Endodermal cell (in vitro differentiated cells): ENCODE measurements around the gene DENR. TPM values are rescaled to one million over a fixed set of nuclear protein-coding genes. Genes with fewer than 3 reads are reported as not detected.
"Not testable (repeated sequence)": the region's sequence is repeated elsewhere in the genome, so short reads cannot be mapped to it uniquely, and the experiment has no call there.

Experiments used
- DNase-seq: peaks from one replicate; pipeline ENCODE4 v3.0.0-alpha.2; 2017
- H3K27ac ChIP-seq: 2 replicates; pipeline ENCODE4 v1.5.1; 2013; ENCODE audit warnings: mild to moderate bottlenecking, low read depth, low read length, moderate library complexity
- H3K27me3 ChIP-seq: 2 replicates; pipeline ENCODE4 v1.6.1; 2013; ENCODE audit warnings: mild to moderate bottlenecking, low read length, moderate library complexity; ENCODE audit not compliant: insufficient read depth, control insufficient read depth, poor library complexity, severe bottlenecking
- H3K36me3 ChIP-seq: 2 replicates; pipeline ENCODE4 v1.7.0; 2013; ENCODE audit warnings: mild to moderate bottlenecking, low read length, moderate library complexity; ENCODE audit not compliant: control insufficient read depth, insufficient read depth
- H3K4me1 ChIP-seq: one replicate; pipeline ENCODE4 v1.7.0; 2013; ENCODE audit warnings: low read length; ENCODE audit not compliant: control insufficient read depth, insufficient read depth
- H3K4me3 ChIP-seq: 2 replicates; pipeline ENCODE4 v1.5.1; 2013; ENCODE audit warnings: mild to moderate bottlenecking, low read length, moderate library complexity
- H3K9ac ChIP-seq: 2 replicates; pipeline ENCODE4 v1.6.1; 2013; ENCODE audit warnings: mild to moderate bottlenecking, low read length, moderate library complexity; ENCODE audit not compliant: poor library complexity, severe bottlenecking; ENCODE audit errors: extremely low read depth
- H3K9me3 ChIP-seq: 2 replicates; pipeline ENCODE4 v1.6.1; 2013; ENCODE audit warnings: mild to moderate bottlenecking, low read length, moderate library complexity; ENCODE audit not compliant: control insufficient read depth
- H3K27ac Mint-ChIP-seq: 2 replicates; pipeline ENCODE4 v1.8.0; 2020; ENCODE audit warnings: mixed read lengths
- H3K27me3 Mint-ChIP-seq: 2 replicates; pipeline ENCODE4 v1.8.0; 2021; ENCODE audit warnings: mild to moderate bottlenecking, mixed read lengths; ENCODE audit not compliant: insufficient read depth
- H3K36me3 Mint-ChIP-seq: 2 replicates; pipeline ENCODE4 v1.8.0; 2020; ENCODE audit warnings: low read depth, mixed read lengths
- H3K4me1 Mint-ChIP-seq: 2 replicates; pipeline ENCODE4 v1.8.0; 2020; ENCODE audit warnings: mixed read lengths
- H3K4me3 Mint-ChIP-seq: 2 replicates; pipeline ENCODE4 v1.8.0; 2020; ENCODE audit warnings: mild to moderate bottlenecking, moderate library complexity, mixed read lengths
- H3K9me3 Mint-ChIP-seq: 2 replicates; pipeline ENCODE4 v1.8.0; 2020; ENCODE audit warnings: mild to moderate bottlenecking, mixed read lengths
- CTCF ChIP-seq: fragments of 200-600 bp; sonication (generic); conservative IDR thresholded peaks from 2 replicates; pipeline ENCODE4 v1.5.0; 2021; ENCODE audit warnings: antibody characterized with exemption, mild to moderate bottlenecking
- WGBS, 2 experiments: methylation state at CpG; one replicate each; pipeline versions ENCODE4 v1.1.5 to v1.1.7; 2013; ENCODE audit warnings: missing lambda C conversion rate in 2 of 2, mixed read lengths in 1 of 2; ENCODE audit not compliant: insufficient coverage in 1 of 2, insufficient read length in 1 of 2; 5-methylcytosine and 5-hydroxymethylcytosine counted together
- total RNA-seq, 2 donors: library from RNA; stranded (reverse); fragmentation: NEBNext Ultra II Directional in 1 of 2; extraction: Animal tissue kit (Norgen Biotek cat#: 25700) in 1 of 2; gene quantifications; 2 replicates in 1 of 2; 3 replicates in 1 of 2; pipeline ENCODE4 v1.2.1, GENCODE V29; 2021

DENR gene
- total RNA-seq, 2 donors from 2014 or later: 85.8 to 86.1 TPM

GRCh38 chr12:122803937-122804336, 51.3 kb downstream of the DENR start:
- Histone ChIP-seq H3K9ac (no peak overlapping the region), H3K4me3 (no peak overlapping the region), H3K36me3 (no peaks in the 10 kb centered on the region), H3K27me3 (no peaks in the 10 kb centered on the region), H3K9me3 (no peaks in the 10 kb centered on the region), H3K27ac (no peak overlapping the region), H3K4me1 (no peaks in the 10 kb centered on the region)
- TF ChIP-seq CTCF: no peak
- H3K4me3 Mint-ChIP-seq: no peak overlapping the region
- H3K27ac Mint-ChIP-seq: no peak overlapping the region
- H3K27me3 Mint-ChIP-seq: no peaks in the 10 kb centered on the region
- no peaks in the 10 kb centered on the region for H3K4me1 Mint-ChIP-seq
- no peak for DNase-seq
- WGBS, 2 experiments: 91 to 100% methylated on average over 5 to 6 of the region's 7 CpGs
- no peaks in the 10 kb centered on the region for H3K9me3 Mint-ChIP-seq
- peaks cover 2% of the 10 kb centered on the region for H3K36me3 Mint-ChIP-seq

GRCh38 chr12:122804957-122805356, 52.3 kb downstream of the DENR start:
- DNase-seq, H3K36me3 Mint-ChIP-seq, H3K9me3 ChIP-seq, H3K36me3 ChIP-seq, H3K9ac ChIP-seq, H3K4me1 ChIP-seq, H3K9me3 Mint-ChIP-seq, H3K4me3 Mint-ChIP-seq, H3K27ac Mint-ChIP-seq, H3K4me3 ChIP-seq, H3K4me1 Mint-ChIP-seq, H3K27me3 Mint-ChIP-seq, H3K27me3 ChIP-seq, H3K27ac ChIP-seq: not testable (repeated sequence)
- WGBS, 2 experiments: 80 to 98% methylated on average over 2 to 8 of the region's 9 CpGs

GRCh38 chr12:122807651-122808050, 55.0 kb downstream of the DENR start:
- peaks cover 4% of the 10 kb centered on the region for H3K36me3 Mint-ChIP-seq
- H3K27ac ChIP-seq: no peak overlapping the region
- no peaks in the 10 kb centered on the region for H3K9me3 ChIP-seq
- no peak overlapping the region for H3K9ac ChIP-seq
- H3K9me3 Mint-ChIP-seq: no peaks in the 10 kb centered on the region
- no peaks in the 10 kb centered on the region for H3K4me1 Mint-ChIP-seq
- no peaks in the 10 kb centered on the region for H3K27me3 ChIP-seq
- H3K27me3 Mint-ChIP-seq: no peaks in the 10 kb centered on the region
- no peak for TF ChIP-seq CTCF
- DNase-seq: no peak
- H3K4me3 ChIP-seq: no peak overlapping the region
- WGBS, 2 experiments: 96 to 100% methylated on average over 1 of the region's 1 CpG
- no peaks in the 10 kb centered on the region for H3K4me1 ChIP-seq
- no peaks in the 10 kb centered on the region for H3K36me3 ChIP-seq
- H3K4me3 Mint-ChIP-seq: no peak overlapping the region
- H3K27ac Mint-ChIP-seq: no peak overlapping the region

DNA sequence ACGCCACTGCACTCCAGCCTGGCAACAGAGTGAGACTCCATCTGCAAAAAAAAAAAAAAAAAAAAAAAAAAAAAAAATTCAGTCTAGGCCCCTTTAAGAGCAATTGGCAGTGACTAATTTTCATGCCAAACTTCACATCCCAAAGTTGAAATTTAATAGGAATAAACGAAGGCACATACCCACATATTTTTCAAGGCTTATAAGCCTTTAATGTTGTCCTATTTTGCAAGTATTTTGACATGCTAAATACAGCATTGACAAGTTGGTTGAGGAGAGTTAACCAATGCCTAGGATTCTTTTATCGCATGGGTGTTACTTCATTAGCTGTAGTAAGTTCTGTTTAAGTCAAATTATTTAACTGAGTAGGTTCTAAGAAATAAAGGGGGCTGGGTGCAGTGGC, 59.2 kb downstream of the DENR start:
- H3K4me3 Mint-ChIP-seq: no peak overlapping the region
- H3K4me1 Mint-ChIP-seq: no peaks in the 10 kb centered on the region
- Histone ChIP-seq H3K4me3 (no peak overlapping the region), H3K27me3 (no peaks in the 10 kb centered on the region), H3K9ac (no peak overlapping the region), H3K4me1 (no peaks in the 10 kb centered on the region), H3K36me3 (no peaks in the 10 kb centered on the region), H3K9me3 (no peaks in the 10 kb centered on the region), H3K27ac (no peak overlapping the region)
- no peaks in the 10 kb centered on the region for H3K27me3 Mint-ChIP-seq
- no peak for TF ChIP-seq CTCF
- no peak for DNase-seq
- peaks cover 4% of the 10 kb centered on the region for H3K36me3 Mint-ChIP-seq
- 76 to 100% methylated on average over 1 to 3 of the region's 3 CpGs for WGBS, 2 experiments
- no peaks in the 10 kb centered on the region for H3K9me3 Mint-ChIP-seq
- no peak overlapping the region for H3K27ac Mint-ChIP-seq
